OCI-LY1 (cell line): ENCODE results near the gene GOLGA8K.
"Not testable (repeated sequence)": the region's sequence is repeated elsewhere in the genome, so short reads cannot be mapped to it uniquely, and the experiment has no call there.

Experiments used
- H2AFZ ChIP-seq: fragments of 200-600 bp; sonication (generic), shearing (Covaris generic); 2 replicates; pipeline ENCODE4 v1.6.0; 2014; ENCODE audit warnings: antibody characterized with exemption, mild to moderate bottlenecking, low read length
- H3F3A ChIP-seq: fragments of 200-600 bp; sonication (generic), shearing (Covaris generic); 2 replicates; pipeline ENCODE4 v1.6.0; 2014; ENCODE audit warnings: mild to moderate bottlenecking, antibody characterized with exemption, low read length, moderate library complexity; ENCODE audit not compliant: insufficient read depth
- H3K27ac ChIP-seq: fragments of 200-600 bp; sonication (generic); 2 replicates; pipeline ENCODE4 v1.5.1; 2014; ENCODE audit warnings: low read length, mixed run types, mild to moderate bottlenecking, low read depth; ENCODE audit not compliant: poor library complexity, severe bottlenecking
- H3K27me3 ChIP-seq: fragments of 200-600 bp; sonication (generic); 2 replicates; pipeline ENCODE4 v1.6.0; 2014; ENCODE audit warnings: antibody characterized with exemption, mild to moderate bottlenecking, low read length, moderate library complexity; ENCODE audit not compliant: insufficient read depth
- H3K36me3 ChIP-seq: fragments of 200-600 bp; sonication (generic); 2 replicates; pipeline ENCODE4 v1.6.1; 2014; ENCODE audit warnings: mild to moderate bottlenecking, antibody characterized with exemption, low read length, moderate library complexity, mixed read lengths; ENCODE audit not compliant: insufficient read depth
- H3K4me1 ChIP-seq: fragments of 200-600 bp; sonication (generic); 2 replicates; pipeline ENCODE4 v1.5.1; 2014; ENCODE audit warnings: mild to moderate bottlenecking, low read length, moderate library complexity; ENCODE audit not compliant: insufficient read depth, severe bottlenecking
- H3K4me2 ChIP-seq: fragments of 200-600 bp; sonication (generic), shearing (Covaris generic); 2 replicates; pipeline ENCODE4 v1.6.1; 2014; ENCODE audit warnings: low read length
- H3K4me3 ChIP-seq: fragments of 200-600 bp; sonication (generic); 2 replicates; pipeline ENCODE4 v1.5.1; 2014; ENCODE audit warnings: low read length, low read depth, mild to moderate bottlenecking, mixed read lengths; ENCODE audit not compliant: poor library complexity, severe bottlenecking
- H3K79me2 ChIP-seq: fragments of 200-600 bp; shearing (Covaris generic); 2 replicates; pipeline ENCODE4 v1.6.1; 2016; ENCODE audit warnings: mixed run types, low read length, mixed read lengths; ENCODE audit not compliant: insufficient read depth
- H3K9ac ChIP-seq: fragments of 200-600 bp; sonication (generic), shearing (Covaris generic); 2 replicates; pipeline ENCODE4 v1.6.1; 2014; ENCODE audit warnings: mild to moderate bottlenecking, low read length, mixed read lengths
- H3K9me2 ChIP-seq: fragments of 200-600 bp; sonication (generic), shearing (Covaris generic); 2 replicates; pipeline ENCODE4 v1.6.1; 2014; ENCODE audit warnings: low read depth, mild to moderate bottlenecking, low read length, mixed read lengths
- H3K9me3 ChIP-seq: fragments of 200-600 bp; shearing (Covaris generic); 2 replicates; pipeline ENCODE4 v1.6.1; 2014; ENCODE audit warnings: low read length, mixed read lengths
- H4K20me1 ChIP-seq: fragments of 200-600 bp; sonication (generic), shearing (Covaris generic); 2 replicates; pipeline ENCODE4 v1.6.0; 2016; ENCODE audit warnings: mild to moderate bottlenecking, low read length; ENCODE audit not compliant: insufficient read depth

Gene GOLGA8K

GRCh38 chr15:32403192-32403591, at the start of gene GOLGA8K:
Gene GOLGA8K, minus strand, starts transcription at chr15:32403292. Its CDS starts 98 bp downstream, at chr15:32403194.
- not testable (repeated sequence) for H3K36me3 ChIP-seq, H3K27ac ChIP-seq, H3F3A ChIP-seq, H3K9me3 ChIP-seq, H3K79me2 ChIP-seq, H3K27me3 ChIP-seq, H3K4me1 ChIP-seq, H4K20me1 ChIP-seq, H3K9me2 ChIP-seq, H3K4me2 ChIP-seq, H3K4me3 ChIP-seq, H3K9ac ChIP-seq, H2AFZ ChIP-seq

- H3K9ac ChIP-seq, H3K27ac ChIP-seq, H3K36me3 ChIP-seq, H4K20me1 ChIP-seq, H3K9me3 ChIP-seq, H3K9me2 ChIP-seq, H3K4me1 ChIP-seq, H2AFZ ChIP-seq, H3K27me3 ChIP-seq, H3K4me3 ChIP-seq, H3K79me2 ChIP-seq, H3K4me2 ChIP-seq, H3F3A ChIP-seq: not testable (repeated sequence)
These were observed 37.4 kb upstream of the GOLGA8K start for GRCh38 chr15:32440445-32440977.

GRCh38 chr15:32434102-32434963, 31.2 kb upstream of the GOLGA8K start:
- H3K27ac ChIP-seq, H3K9ac ChIP-seq, H3K4me2 ChIP-seq: not testable (repeated sequence)

GRCh38 chr15:32427635-32428034, 24.5 kb upstream of the GOLGA8K start:
- not testable (repeated sequence) for H3K9me3 ChIP-seq, H3K9me2 ChIP-seq, H3K27me3 ChIP-seq, H3K4me3 ChIP-seq, H3K79me2 ChIP-seq, H3K9ac ChIP-seq, H3K27ac ChIP-seq, H2AFZ ChIP-seq, H4K20me1 ChIP-seq, H3F3A ChIP-seq, H3K4me2 ChIP-seq, H3K36me3 ChIP-seq, H3K4me1 ChIP-seq

More at GRCh38 chr15:32434102-32434963, 31.2 kb upstream of the GOLGA8K start:
- H3K4me1 ChIP-seq, H3K36me3 ChIP-seq, H4K20me1 ChIP-seq, H3K79me2 ChIP-seq, H3K4me3 ChIP-seq, H3K27me3 ChIP-seq, H3K9me2 ChIP-seq, H3F3A ChIP-seq, H3K9me3 ChIP-seq, H2AFZ ChIP-seq: not testable (repeated sequence)

- not testable (repeated sequence) for H3K36me3 ChIP-seq, H3K4me2 ChIP-seq, H3K27me3 ChIP-seq, H3K9ac ChIP-seq, H3K9me3 ChIP-seq, H3K27ac ChIP-seq, H4K20me1 ChIP-seq, H3K9me2 ChIP-seq, H3F3A ChIP-seq, H3K4me3 ChIP-seq, H2AFZ ChIP-seq, H3K79me2 ChIP-seq, H3K4me1 ChIP-seq
These were observed 23.4 kb upstream of the GOLGA8K start for GRCh38 chr15:32426511-32426910.

- H3K27ac ChIP-seq, H3K36me3 ChIP-seq, H3K9me2 ChIP-seq, H3K9ac ChIP-seq, H4K20me1 ChIP-seq, H3K4me2 ChIP-seq, H3F3A ChIP-seq, H2AFZ ChIP-seq, H3K9me3 ChIP-seq, H3K4me1 ChIP-seq, H3K4me3 ChIP-seq, H3K27me3 ChIP-seq, H3K79me2 ChIP-seq: not testable (repeated sequence)
These were observed 4.8 kb upstream of the GOLGA8K start for GRCh38 chr15:32407903-32408302.

- not testable (repeated sequence) for H3K79me2 ChIP-seq
These were observed 6.6 kb downstream of the GOLGA8K start for GRCh38 chr15:32396522-32396921.

More at GRCh38 chr15:32396522-32396921, 6.6 kb downstream of the GOLGA8K start:
- not testable (repeated sequence) for H3K4me1 ChIP-seq, H3K9ac ChIP-seq, H2AFZ ChIP-seq, H3K9me2 ChIP-seq, H3F3A ChIP-seq, H3K27ac ChIP-seq, H3K4me2 ChIP-seq, H3K27me3 ChIP-seq, H3K36me3 ChIP-seq, H3K4me3 ChIP-seq, H3K9me3 ChIP-seq, H4K20me1 ChIP-seq
